HepG2 (cell line): ENCODE results near the gene MYO19. TPM values are rescaled to one million over a fixed set of nuclear protein-coding genes. Genes with fewer than 3 reads are reported as not detected.

Experiments
- ATAC-seq: fragments of 200-7000 bp; cut with Tn5 transposase; 3 replicates; pipeline ENCODE4 v1.9.1; 2020; ENCODE audit warnings: mild to moderate bottlenecking, moderate library complexity
- BruUV-seq: library from RNA; stranded (reverse); fragments of 400-500 nt; replicated peaks from 2 replicates; lab custom pipeline; 2021; lab: Mats Ljungman, UMichigan
- CTCF ChIA-PET: fragments of 300-600 bp; formaldehyde crosslinking; extraction: SDS; loops from one replicate; lab custom pipeline; 2021; ENCODE audit warnings: low total read pairs, inconsistent platforms, low intra/inter-chr PET ratio; lab: Yijun Ruan, JAX
- POLR2A ChIA-PET: fragments of 350-600 bp; sonication (Branson Sonifier 250); formaldehyde crosslinking; loops from one replicate; lab custom pipeline; 2020; ENCODE audit warnings: antibody characterized with exemption, inconsistent platforms; lab: Yijun Ruan, JAX
- DNase-seq: peaks from one replicate; pipeline ENCODE4 v3.0.0-alpha.2; 2015; ENCODE audit warnings: low spot score
- FAIRE-seq: peaks from 3 replicates; lab custom pipeline; 2011; peaks lifted over from hg19 to GRCh38; lab: Jason Lieb, UNC
- H2AFZ ChIP-seq: one replicate; pipeline ENCODE4 v1.6.1; 2011; ENCODE audit warnings: low read length, inconsistent platforms
- H3K27ac ChIP-seq: fragments of 300-600 bp; 3 replicates; pipeline ENCODE4 v1.8.0; 2011; ENCODE audit warnings: mixed run types, mild to moderate bottlenecking, mixed read lengths, low read length, inconsistent platforms; ENCODE audit not compliant: insufficient read depth; ENCODE audit errors: extremely low read length
- H3K27me3 ChIP-seq, 2 experiments: fragments of 200-600 bp in 1 of 2; 2 replicates in 1 of 2; 3 replicates in 1 of 2; pipeline versions ENCODE4 v1.6.0 to v1.8.0; 2011; ENCODE audit warnings: low read length in 2 of 2, mild to moderate bottlenecking in 2 of 2, moderate library complexity in 2 of 2, inconsistent platforms in 1 of 2; ENCODE audit not compliant: insufficient read depth in 2 of 2, control insufficient read depth in 1 of 2
- H3K36me3 ChIP-seq, 2 experiments: fragments of 200-600 bp in 1 of 2; replicated peaks in 1 of 2; 2 replicates in 1 of 2; 3 replicates in 1 of 2; pipeline versions ENCODE4 v1.5.1 to v1.8.0; 2011; ENCODE audit warnings: low read length in 2 of 2, inconsistent platforms in 1 of 2; ENCODE audit not compliant: insufficient read depth in 2 of 2, control insufficient read depth in 1 of 2
- H3K4me1 ChIP-seq: 2 replicates; pipeline ENCODE4 v1.5.1; 2012; ENCODE audit warnings: low read length, inconsistent platforms; ENCODE audit not compliant: insufficient read depth
- H3K4me2 ChIP-seq: 2 replicates; pipeline ENCODE4 v1.6.0; 2011; ENCODE audit warnings: low read depth, low read length, inconsistent platforms
- H3K4me3 ChIP-seq, 3 experiments: fragments of 200-600 bp in 1 of 3; sonication (generic), shearing (Covaris generic) in 1 of 3; replicated peaks in 1 of 3; 2 replicates each; pipeline ENCODE4 v1.5.1; 2011 to 2016; ENCODE audit warnings: low read length in 3 of 3, inconsistent platforms in 2 of 3, low read depth in 2 of 3, mild to moderate bottlenecking in 2 of 3, control low read depth in 1 of 3, mixed read lengths in 1 of 3; ENCODE audit not compliant: insufficient read depth in 1 of 3
- H3K79me2 ChIP-seq: one replicate; pipeline ENCODE4 v1.6.1; 2011; ENCODE audit warnings: low read length, inconsistent platforms; ENCODE audit not compliant: insufficient read depth
- H3K9ac ChIP-seq: 2 replicates; pipeline ENCODE4 v1.6.0; 2011; ENCODE audit warnings: mild to moderate bottlenecking, low read depth, low read length, inconsistent platforms; ENCODE audit not compliant: insufficient read depth
- H3K9me3 ChIP-seq: 2 replicates; pipeline ENCODE4 v1.5.1; 2012; ENCODE audit warnings: mild to moderate bottlenecking, low read length
- H4K20me1 ChIP-seq: 2 replicates; pipeline ENCODE4 v1.6.0; 2011; ENCODE audit warnings: inconsistent platforms, mild to moderate bottlenecking, low read length, moderate library complexity; ENCODE audit not compliant: insufficient read depth
- ARNT ChIP-seq: fragments of 450-650 bp; IDR thresholded peaks from 2 replicates; pipeline ENCODE4 v1.6.1; 2017
- BCL6 ChIP-seq: IDR thresholded peaks from 2 replicates; pipeline ENCODE4 v1.6.1; 2016; ENCODE audit warnings: missing genetic modification reagents, missing compliant biosample characterization
- JUN ChIP-seq: sonication (generic); formaldehyde crosslinking; IDR thresholded peaks from 2 replicates; pipeline ENCODE4 v1.4.0; 2020; ENCODE audit warnings: mild to moderate bottlenecking, missing genetic modification reagents
- MBD4 ChIP-seq: IDR thresholded peaks from 2 replicates; pipeline ENCODE4 v1.6.1; 2012; ENCODE audit warnings: low read length, inconsistent platforms, borderline replicate concordance
- PHF8 ChIP-seq: sonication (generic); formaldehyde crosslinking; IDR thresholded peaks from 2 replicates; pipeline ENCODE4 v1.5.0; 2020; ENCODE audit warnings: missing genetic modification reagents
- SAP130 ChIP-seq: IDR thresholded peaks from 2 replicates; pipeline ENCODE4 v1.6.1; 2016; ENCODE audit warnings: low read depth
- SIX1 ChIP-seq: sonication (generic); formaldehyde crosslinking; IDR thresholded peaks from 2 replicates; pipeline ENCODE4 v1.4.0; 2020; ENCODE audit warnings: missing genetic modification reagents, borderline replicate concordance
- SUZ12 ChIP-seq: fragments of 150-350 bp; IDR thresholded peaks from 2 replicates; pipeline ENCODE4 v1.6.1; 2014; ENCODE audit warnings: low read depth, low read length
- TP53 ChIP-seq: sonication (generic); formaldehyde crosslinking; conservative IDR thresholded peaks from 2 replicates; pipeline ENCODE4 v1.4.0; 2020; ENCODE audit warnings: missing genetic modification reagents
- ZBTB38 ChIP-seq: sonication (generic); formaldehyde crosslinking; IDR thresholded peaks from 2 replicates; pipeline ENCODE4 v1.5.1; 2020; ENCODE audit warnings: mild to moderate bottlenecking, missing genetic modification reagents
- ZNF296 ChIP-seq: sonication (generic); formaldehyde crosslinking; conservative IDR thresholded peaks from 2 replicates; pipeline ENCODE4 v1.5.0; 2020; ENCODE audit warnings: mild to moderate bottlenecking, missing genetic modification reagents
- WGBS: methylation state at CpG from one replicate; pipeline ENCODE4 v1.1.6; 2017; ENCODE audit warnings: low lambda C conversion rate; 5-methylcytosine and 5-hydroxymethylcytosine counted together
- in situ Hi-C: cut with HindIII; loops from 2 replicates; pipeline ENCODE4 v1.10.0; 2017; ENCODE audit warnings: low pct_unique_long_range_greater_than_20kb; ENCODE audit not compliant: extremely low pct_ligation_motif_present
- intact Hi-C: fragments of 100-400 bp; cut with micrococcal nuclease; formaldehyde crosslinking; loops from one replicate; pipeline ENCODE4 v1.10.0; 2022; ENCODE audit not compliant: unreplicated experiment
- polyA plus RNA-seq, 8 experiments: library from polyadenylated mRNA; depleted of rRNA in 3 of 8; stranded (reverse) in 7 of 8; unstranded in 1 of 8; fragments of >200 nt; fragmentation: Illumina TruSeq in 4 of 8; extraction: Trizol in 4 of 8; gene quantifications; 2 replicates each; pipeline versions ENCODE4 v1.2.1 to v1.2.3, GENCODE V29; 2011 to 2016; ENCODE audit warnings: low read depth in 4 of 8, missing spikeins in 1 of 8, mixed read lengths in 1 of 8; ENCODE audit not compliant: insufficient read depth in 1 of 8
- total RNA-seq, 5 experiments: library from RNA; depleted of rRNA; stranded (reverse); fragments of >200 nt; fragmentation: Illumina TruSeq; extraction: Trizol; gene quantifications; 2 replicates each; pipeline ENCODE4 v1.2.3, GENCODE V29; 2016; ENCODE audit warnings: low read depth in 1 of 5
- TF ChIP-seq, protein P1 (sequence below): sonication (generic); formaldehyde crosslinking; IDR thresholded peaks from 2 replicates; pipeline ENCODE4 v1.4.0; 2020; ENCODE audit warnings: missing genetic modification reagents
- TF ChIP-seq, protein P2 (sequence below): sonication (generic); formaldehyde crosslinking; IDR thresholded peaks from 2 replicates; pipeline ENCODE4 v1.4.0; 2020; ENCODE audit warnings: missing genetic modification reagents, borderline replicate concordance
- TF ChIP-seq, protein P3 (sequence below): sonication (generic); formaldehyde crosslinking; IDR thresholded peaks from 2 replicates; pipeline ENCODE4 v1.4.0; 2020; ENCODE audit warnings: missing genetic modification reagents

The MYO19 gene
- total and polyA plus RNA-seq, 2 of the 13 experiments (the other 11 are each of a cell fraction or from before 2014, with no cell fraction given): 75.7 to 82.3 TPM

DNA sequence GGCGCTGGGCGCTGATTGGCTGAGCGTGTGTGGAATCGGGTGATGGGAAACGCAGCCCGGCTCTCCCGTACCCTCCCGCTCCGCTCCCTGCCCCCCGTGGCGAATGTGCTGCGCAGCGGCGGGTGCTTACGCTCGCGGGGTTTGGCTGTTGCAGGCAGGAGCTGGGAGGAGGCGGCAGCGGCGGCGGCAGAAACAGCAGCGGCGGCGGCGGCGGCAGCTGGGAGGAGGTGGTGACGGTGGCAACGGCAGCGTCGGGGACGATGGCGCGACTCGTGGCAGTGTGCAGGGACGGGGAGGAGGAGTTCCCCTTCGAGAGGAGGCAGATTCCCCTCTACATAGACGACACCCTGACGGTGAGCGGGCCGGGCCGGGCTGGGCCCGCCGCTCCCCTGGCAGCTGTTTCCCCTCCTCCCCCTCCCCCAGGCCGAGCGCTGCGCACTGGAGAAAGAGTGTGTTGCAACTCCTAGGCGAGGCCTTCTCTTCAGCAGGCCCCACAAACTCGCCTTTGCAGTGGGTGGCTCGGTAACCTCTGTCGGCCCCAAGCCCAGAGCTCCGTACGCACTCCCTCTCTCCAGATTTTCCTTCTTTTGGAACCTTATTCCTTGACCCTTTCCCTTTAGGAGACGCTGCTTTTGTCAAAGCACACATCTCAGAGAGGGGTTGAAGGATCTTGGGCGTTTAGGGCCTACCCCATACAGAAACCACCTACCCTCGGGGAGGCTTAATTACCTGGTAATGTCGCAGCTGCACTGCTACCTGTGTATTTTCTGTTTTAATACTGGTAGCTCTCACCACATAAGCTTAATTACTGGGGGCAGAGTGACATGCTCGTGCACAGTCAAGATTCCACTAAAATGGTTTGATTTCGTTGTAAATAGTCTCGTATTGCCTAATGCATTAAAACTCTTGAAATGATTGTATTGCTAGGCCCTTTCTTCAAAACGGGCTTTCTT, 11.1 kb upstream of the MYO19 start:
- peaks cover 60% of the 10 kb centered on the region for H3K79me2 ChIP-seq
- no peaks in the 10 kb centered on the region; a peak in 1 of 5 replicates for H3K36me3 ChIP-seq
- TSS peak; percentile 53 for BruUV-seq
- POLR2A ChIA-PET: interaction anchor here (0.7 to 4.2 kb wide), 11 partner anchors 8 to 813 kb away, joined by 3 to 107 read pairs (median 4); partner anchors contain the start of genes DHRS11, MRM1, MYO19 and PIGW
- H2AFZ ChIP-seq: no peak overlapping the region
- peaks cover 31% of the 10 kb centered on the region for H4K20me1 ChIP-seq
- ATAC-seq: peak; percentile 88
- CTCF ChIA-PET: no interaction called here
- WGBS: 2% methylated on average over 16 of the region's 60 CpGs
- intact Hi-C loops: loop anchor here (5.0 kb wide), 1 partner anchor 47 kb away; the partner anchor contains the start of gene DHRS11
- in situ Hi-C loops: no loop called here
- peak overlapping the region; percentile 58 to 97 (median 91) for H3K4me3 ChIP-seq
- peak overlapping the region; percentile 97 for H3K9ac ChIP-seq
- H3K27ac ChIP-seq: peak overlapping the region; percentile 100
- H3K27me3 ChIP-seq: peaks cover 0 to 5% of the 10 kb centered on the region in 2 experiments; a peak in 1 of 5 replicates
- H3K9me3 ChIP-seq: no peaks in the 10 kb centered on the region
- H3K4me2 ChIP-seq: peak overlapping the region; percentile 78
- DNase-seq: peak; percentile 91
- peaks cover 33% of the 10 kb centered on the region for H3K4me1 ChIP-seq
- FAIRE-seq: no peak
- TF ChIP-seq MBD4: no peak
- TF ChIP-seq, protein P1, sequence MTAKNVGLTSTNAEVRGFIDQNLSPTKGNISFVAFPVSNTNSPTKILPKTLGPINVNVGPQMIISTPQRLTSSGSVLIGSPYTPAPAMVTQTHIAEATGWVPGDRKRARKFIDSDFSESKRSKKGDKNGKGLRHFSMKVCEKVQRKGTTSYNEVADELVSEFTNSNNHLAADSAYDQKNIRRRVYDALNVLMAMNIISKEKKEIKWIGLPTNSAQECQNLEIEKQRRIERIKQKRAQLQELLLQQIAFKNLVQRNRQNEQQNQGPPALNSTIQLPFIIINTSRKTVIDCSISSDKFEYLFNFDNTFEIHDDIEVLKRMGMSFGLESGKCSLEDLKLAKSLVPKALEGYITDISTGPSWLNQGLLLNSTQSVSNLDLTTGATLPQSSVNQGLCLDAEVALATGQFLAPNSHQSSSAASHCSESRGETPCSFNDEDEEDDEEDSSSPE (CRISPR knock-in tag): peak; percentile 60; the same call in 1 of the 2 replicates
- TF ChIP-seq PHF8: peak; percentile 70
- TF ChIP-seq SAP130 (CRISPR knock-in tag): peak; percentile 78
- TF ChIP-seq SIX1 (CRISPR knock-in tag): no peak
- TF ChIP-seq, protein P2, sequence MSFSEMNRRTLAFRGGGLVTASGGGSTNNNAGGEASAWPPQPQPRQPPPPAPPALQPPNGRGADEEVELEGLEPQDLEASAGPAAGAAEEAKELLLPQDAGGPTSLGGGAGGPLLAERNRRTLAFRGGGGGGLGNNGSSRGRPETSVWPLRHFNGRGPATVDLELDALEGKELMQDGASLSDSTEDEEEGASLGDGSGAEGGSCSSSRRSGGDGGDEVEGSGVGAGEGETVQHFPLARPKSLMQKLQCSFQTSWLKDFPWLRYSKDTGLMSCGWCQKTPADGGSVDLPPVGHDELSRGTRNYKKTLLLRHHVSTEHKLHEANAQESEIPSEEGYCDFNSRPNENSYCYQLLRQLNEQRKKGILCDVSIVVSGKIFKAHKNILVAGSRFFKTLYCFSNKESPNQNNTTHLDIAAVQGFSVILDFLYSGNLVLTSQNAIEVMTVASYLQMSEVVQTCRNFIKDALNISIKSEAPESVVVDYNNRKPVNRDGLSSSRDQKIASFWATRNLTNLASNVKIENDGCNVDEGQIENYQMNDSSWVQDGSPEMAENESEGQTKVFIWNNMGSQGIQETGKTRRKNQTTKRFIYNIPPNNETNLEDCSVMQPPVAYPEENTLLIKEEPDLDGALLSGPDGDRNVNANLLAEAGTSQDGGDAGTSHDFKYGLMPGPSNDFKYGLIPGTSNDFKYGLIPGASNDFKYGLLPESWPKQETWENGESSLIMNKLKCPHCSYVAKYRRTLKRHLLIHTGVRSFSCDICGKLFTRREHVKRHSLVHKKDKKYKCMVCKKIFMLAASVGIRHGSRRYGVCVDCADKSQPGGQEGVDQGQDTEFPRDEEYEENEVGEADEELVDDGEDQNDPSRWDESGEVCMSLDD (CRISPR knock-in tag): no peak
- TF ChIP-seq ZBTB38 (CRISPR knock-in tag): peak; percentile 77
- TF ChIP-seq ZNF296 (CRISPR knock-in tag): no peak
- no peak for TF ChIP-seq JUN (CRISPR knock-in tag)
- TF ChIP-seq BCL6: peak; percentile 44; the same call in 1 of the 2 replicates
- TF ChIP-seq, protein P3, sequence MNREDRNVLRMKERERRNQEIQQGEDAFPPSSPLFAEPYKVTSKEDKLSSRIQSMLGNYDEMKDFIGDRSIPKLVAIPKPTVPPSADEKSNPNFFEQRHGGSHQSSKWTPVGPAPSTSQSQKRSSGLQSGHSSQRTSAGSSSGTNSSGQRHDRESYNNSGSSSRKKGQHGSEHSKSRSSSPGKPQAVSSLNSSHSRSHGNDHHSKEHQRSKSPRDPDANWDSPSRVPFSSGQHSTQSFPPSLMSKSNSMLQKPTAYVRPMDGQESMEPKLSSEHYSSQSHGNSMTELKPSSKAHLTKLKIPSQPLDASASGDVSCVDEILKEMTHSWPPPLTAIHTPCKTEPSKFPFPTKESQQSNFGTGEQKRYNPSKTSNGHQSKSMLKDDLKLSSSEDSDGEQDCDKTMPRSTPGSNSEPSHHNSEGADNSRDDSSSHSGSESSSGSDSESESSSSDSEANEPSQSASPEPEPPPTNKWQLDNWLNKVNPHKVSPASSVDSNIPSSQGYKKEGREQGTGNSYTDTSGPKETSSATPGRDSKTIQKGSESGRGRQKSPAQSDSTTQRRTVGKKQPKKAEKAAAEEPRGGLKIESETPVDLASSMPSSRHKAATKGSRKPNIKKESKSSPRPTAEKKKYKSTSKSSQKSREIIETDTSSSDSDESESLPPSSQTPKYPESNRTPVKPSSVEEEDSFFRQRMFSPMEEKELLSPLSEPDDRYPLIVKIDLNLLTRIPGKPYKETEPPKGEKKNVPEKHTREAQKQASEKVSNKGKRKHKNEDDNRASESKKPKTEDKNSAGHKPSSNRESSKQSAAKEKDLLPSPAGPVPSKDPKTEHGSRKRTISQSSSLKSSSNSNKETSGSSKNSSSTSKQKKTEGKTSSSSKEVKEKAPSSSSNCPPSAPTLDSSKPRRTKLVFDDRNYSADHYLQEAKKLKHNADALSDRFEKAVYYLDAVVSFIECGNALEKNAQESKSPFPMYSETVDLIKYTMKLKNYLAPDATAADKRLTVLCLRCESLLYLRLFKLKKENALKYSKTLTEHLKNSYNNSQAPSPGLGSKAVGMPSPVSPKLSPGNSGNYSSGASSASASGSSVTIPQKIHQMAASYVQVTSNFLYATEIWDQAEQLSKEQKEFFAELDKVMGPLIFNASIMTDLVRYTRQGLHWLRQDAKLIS (CRISPR knock-in tag): peak; percentile 50; the same call in 1 of the 2 replicates
- no peak for TF ChIP-seq TP53 (CRISPR knock-in tag)
- TF ChIP-seq SUZ12: no peak
- TF ChIP-seq ARNT: no peak
